Fibroblast of lung (primary cell): ENCODE results near the gene RCAN1. TPM values are rescaled to one million over a fixed set of nuclear protein-coding genes. Genes with fewer than 3 reads are reported as not detected.
"Not testable (repeated sequence)": the region's sequence is repeated elsewhere in the genome, so short reads cannot be mapped to it uniquely, and the experiment has no call there.

Source experiments
- DNase-seq, 2 donors: peaks; one replicate each; pipeline versions ENCODE4 v3.0.0 to v3.0.0-alpha.2; 2010; ENCODE audit warnings: low read depth in 2 of 2
- H2AFZ ChIP-seq: 2 replicates; pipeline ENCODE4 v1.5.1; 2012; ENCODE audit warnings: low read length, control low read depth, inconsistent platforms
- H3K27ac ChIP-seq: 2 replicates; pipeline ENCODE4 v1.5.1; 2011; ENCODE audit warnings: low read length, control low read depth; ENCODE audit not compliant: insufficient read depth
- H3K27me3 ChIP-seq: 2 replicates; pipeline ENCODE4 v1.5.1; 2011; ENCODE audit warnings: mild to moderate bottlenecking, low read length; ENCODE audit not compliant: control insufficient read depth, insufficient read depth
- H3K36me3 ChIP-seq: 2 replicates; pipeline ENCODE4 v1.5.1; 2011; ENCODE audit warnings: low read length; ENCODE audit not compliant: control insufficient read depth, insufficient read depth
- H3K4me1 ChIP-seq: 2 replicates; pipeline ENCODE4 v1.5.1; 2011; ENCODE audit warnings: low read length; ENCODE audit not compliant: control insufficient read depth, insufficient read depth; ENCODE audit errors: extremely low read depth
- H3K4me2 ChIP-seq: 2 replicates; pipeline ENCODE4 v1.5.1; 2011; ENCODE audit warnings: low read length, control low read depth; ENCODE audit not compliant: insufficient read depth; ENCODE audit errors: extremely low read depth
- H3K4me3 ChIP-seq, 4 experiments: fragments of 200-600 bp in 1 of 4; sonication (generic) in 1 of 4; replicated peaks in 1 of 4; 2 replicates each; pipeline ENCODE4 v1.5.1; 2011 to 2016; ENCODE audit warnings: low read length in 4 of 4, low read depth in 3 of 4, mild to moderate bottlenecking in 3 of 4, control low read depth in 2 of 4, inconsistent platforms in 1 of 4, mixed read lengths in 1 of 4; ENCODE audit not compliant: insufficient read depth in 1 of 4; ENCODE audit errors: control extremely low read depth in 1 of 4
- H3K79me2 ChIP-seq: 2 replicates; pipeline ENCODE4 v1.5.1; 2012; ENCODE audit warnings: mild to moderate bottlenecking, low read length, inconsistent platforms; ENCODE audit not compliant: control insufficient read depth, insufficient read depth
- H3K9ac ChIP-seq: 2 replicates; pipeline ENCODE4 v1.5.1; 2011; ENCODE audit warnings: mild to moderate bottlenecking, low read length, control low read depth; ENCODE audit not compliant: insufficient read depth
- H3K9me3 ChIP-seq: 2 replicates; pipeline ENCODE4 v1.5.1; 2012; ENCODE audit warnings: low read depth, low read length; ENCODE audit not compliant: control insufficient read depth, insufficient read depth
- H4K20me1 ChIP-seq: 2 replicates; pipeline ENCODE4 v1.5.1; 2011; ENCODE audit warnings: low read length; ENCODE audit not compliant: control insufficient read depth, insufficient read depth; ENCODE audit errors: extremely low read depth
- EZH2 ChIP-seq: IDR thresholded peaks from 2 replicates; pipeline ENCODE4 v1.5.1; 2012; ENCODE audit warnings: low read length, control low read depth, mild to moderate bottlenecking; ENCODE audit errors: missing control alignments
- polyA plus RNA-seq, 2 donors: library from polyadenylated mRNA; depleted of rRNA in 1 of 2; stranded (reverse) in 1 of 2; unstranded in 1 of 2; fragments of >200 nt; gene quantifications; 2 replicates each; pipeline ENCODE4 v1.2.1, GENCODE V29; 2011 to 2012; ENCODE audit warnings: missing spikeins in 1 of 2
- total RNA-seq: library from RNA; depleted of rRNA; stranded (reverse); fragments of >200 nt; gene quantifications from 2 replicates; pipeline ENCODE4 v1.2.1, GENCODE V29; 2014
- TF ChIP-seq, protein P1 (sequence below), 2 donors: IDR thresholded peaks in 1 of 2; conservative IDR thresholded peaks in 1 of 2; 1 replicate in 1 of 2; 2 replicates in 1 of 2; pipeline ENCODE4 v1.5.1; 2011 to 2012; ENCODE audit warnings: low read length in 2 of 2, control low read depth in 1 of 2, inconsistent platforms in 1 of 2, low read depth in 1 of 2, mild to moderate bottlenecking in 1 of 2

The RCAN1 gene
- total and polyA plus RNA-seq, 2 donors (not counting 1 experiment from before 2014, with no cell fraction given): 94.8 to 259 TPM

DNA sequence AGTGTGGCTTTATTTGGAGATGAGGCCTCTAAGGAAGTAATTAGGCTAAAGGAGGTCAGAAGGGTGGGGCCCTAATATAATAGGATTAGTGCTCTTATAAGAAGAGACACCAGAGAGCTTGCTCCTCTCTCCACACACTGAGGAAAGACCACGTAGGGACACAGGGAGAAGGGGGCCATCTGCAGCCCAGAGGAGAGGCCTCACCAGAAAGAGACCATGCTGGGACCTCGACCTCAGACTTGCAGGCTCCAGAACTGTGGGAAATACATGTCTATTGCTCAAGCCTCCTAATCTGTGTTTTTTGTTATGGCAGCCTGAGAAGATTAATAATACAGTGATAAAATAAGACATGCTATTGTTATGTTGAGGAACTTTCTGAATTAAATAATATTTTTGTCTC, 8.3 kb downstream of the RCAN1 start:
- no peak overlapping the region for H2AFZ ChIP-seq
- DNase-seq: no peak
- no peak for TF ChIP-seq EZH2
- TF ChIP-seq, protein P1, sequence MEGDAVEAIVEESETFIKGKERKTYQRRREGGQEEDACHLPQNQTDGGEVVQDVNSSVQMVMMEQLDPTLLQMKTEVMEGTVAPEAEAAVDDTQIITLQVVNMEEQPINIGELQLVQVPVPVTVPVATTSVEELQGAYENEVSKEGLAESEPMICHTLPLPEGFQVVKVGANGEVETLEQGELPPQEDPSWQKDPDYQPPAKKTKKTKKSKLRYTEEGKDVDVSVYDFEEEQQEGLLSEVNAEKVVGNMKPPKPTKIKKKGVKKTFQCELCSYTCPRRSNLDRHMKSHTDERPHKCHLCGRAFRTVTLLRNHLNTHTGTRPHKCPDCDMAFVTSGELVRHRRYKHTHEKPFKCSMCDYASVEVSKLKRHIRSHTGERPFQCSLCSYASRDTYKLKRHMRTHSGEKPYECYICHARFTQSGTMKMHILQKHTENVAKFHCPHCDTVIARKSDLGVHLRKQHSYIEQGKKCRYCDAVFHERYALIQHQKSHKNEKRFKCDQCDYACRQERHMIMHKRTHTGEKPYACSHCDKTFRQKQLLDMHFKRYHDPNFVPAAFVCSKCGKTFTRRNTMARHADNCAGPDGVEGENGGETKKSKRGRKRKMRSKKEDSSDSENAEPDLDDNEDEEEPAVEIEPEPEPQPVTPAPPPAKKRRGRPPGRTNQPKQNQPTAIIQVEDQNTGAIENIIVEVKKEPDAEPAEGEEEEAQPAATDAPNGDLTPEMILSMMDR (conservative IDR thresholded peaks at IDR 0.05 in 1 of 2, IDR thresholded peaks at IDR 0.05 in 1 of 2; ENCODE audit: low read depth in 1 of 2, low read length in 2 of 2): no peak
- H3K4me2 ChIP-seq: no peak overlapping the region
- H4K20me1 ChIP-seq: no peaks in the 10 kb centered on the region
- no peak overlapping the region for H3K27ac ChIP-seq
- H3K9ac ChIP-seq: no peak overlapping the region
- H3K4me3 ChIP-seq: no peak overlapping the region
- H3K27me3 ChIP-seq: no peaks in the 10 kb centered on the region
- no peaks in the 10 kb centered on the region for H3K4me1 ChIP-seq
- H3K79me2 ChIP-seq: no peaks in the 10 kb centered on the region
- H3K9me3 ChIP-seq: no peaks in the 10 kb centered on the region
- H3K36me3 ChIP-seq: no peaks in the 10 kb centered on the region

DNA sequence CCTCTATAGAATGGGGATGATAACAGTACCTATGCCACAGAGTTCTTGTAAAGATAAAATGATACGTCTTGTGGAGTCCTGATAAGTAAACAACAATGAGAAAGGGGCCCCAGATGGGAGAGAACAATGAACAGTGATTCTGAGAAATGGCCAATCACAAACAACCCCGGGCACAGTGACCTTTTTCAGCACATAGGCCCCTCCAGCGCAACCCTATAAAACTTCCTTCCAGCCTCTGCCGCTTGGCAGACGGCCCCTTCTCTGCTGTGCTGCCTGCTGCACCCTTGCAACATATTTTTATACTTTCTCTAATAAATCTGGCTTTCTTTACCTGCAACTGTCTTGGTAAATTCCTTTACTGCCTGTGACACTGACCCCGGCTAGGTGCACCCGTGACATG, 8.9 kb downstream of the RCAN1 start:
- no peak overlapping the region for H3K4me3 ChIP-seq

DNA sequence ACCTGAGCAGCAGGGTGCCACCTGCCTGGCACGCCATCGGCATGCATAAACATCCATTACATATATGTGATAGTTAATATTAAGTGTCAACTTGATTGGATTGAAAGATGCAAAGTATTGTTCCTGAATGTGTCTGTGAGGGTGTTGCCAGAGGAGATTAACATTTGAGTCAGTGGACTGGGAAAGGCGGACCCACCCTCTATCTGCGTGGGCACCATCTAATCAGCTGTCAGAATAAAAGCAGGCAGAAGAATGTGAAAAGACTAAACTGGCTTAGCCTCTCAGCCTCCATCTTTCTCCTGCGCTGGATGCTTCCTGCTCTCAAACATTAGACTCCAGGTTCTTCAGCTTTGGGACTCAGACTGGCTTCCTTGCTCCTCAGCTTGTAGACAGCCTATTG, 10.0 kb downstream of the RCAN1 start:
- H3K9ac ChIP-seq, H3K9me3 ChIP-seq, H3K4me3 ChIP-seq, H3K36me3 ChIP-seq, H3K4me2 ChIP-seq, H4K20me1 ChIP-seq, H3K27me3 ChIP-seq, H2AFZ ChIP-seq, H3K4me1 ChIP-seq, H3K79me2 ChIP-seq, DNase-seq, H3K27ac ChIP-seq: not testable (repeated sequence)

More for the DNA sequence above, 8.9 kb downstream of the RCAN1 start:
- Histone ChIP-seq H3K27ac (no peak overlapping the region), H3K27me3 (no peaks in the 10 kb centered on the region), H3K36me3 (no peaks in the 10 kb centered on the region), H3K4me1 (no peaks in the 10 kb centered on the region), H3K9ac (no peak overlapping the region), H3K4me2 (no peak overlapping the region), H4K20me1 (no peaks in the 10 kb centered on the region), H3K9me3 (no peaks in the 10 kb centered on the region), H2AFZ (no peak overlapping the region), H3K79me2 (no peaks in the 10 kb centered on the region)
- TF ChIP-seq, protein P1 (conservative IDR thresholded peaks at IDR 0.05 in 1 of 2, IDR thresholded peaks at IDR 0.05 in 1 of 2; ENCODE audit: low read depth in 1 of 2, low read length in 2 of 2): no peak
- no peak for TF ChIP-seq EZH2
- no peak for DNase-seq
